ENCODE results near the gene SEMA4G. TPM values are rescaled to one million over a fixed set of nuclear protein-coding genes. Genes with fewer than 3 reads are reported as not detected.

Gene SEMA4G
- total RNA-seq, 1 donor from 2014 or later = 0.26 TPM

DNA sequence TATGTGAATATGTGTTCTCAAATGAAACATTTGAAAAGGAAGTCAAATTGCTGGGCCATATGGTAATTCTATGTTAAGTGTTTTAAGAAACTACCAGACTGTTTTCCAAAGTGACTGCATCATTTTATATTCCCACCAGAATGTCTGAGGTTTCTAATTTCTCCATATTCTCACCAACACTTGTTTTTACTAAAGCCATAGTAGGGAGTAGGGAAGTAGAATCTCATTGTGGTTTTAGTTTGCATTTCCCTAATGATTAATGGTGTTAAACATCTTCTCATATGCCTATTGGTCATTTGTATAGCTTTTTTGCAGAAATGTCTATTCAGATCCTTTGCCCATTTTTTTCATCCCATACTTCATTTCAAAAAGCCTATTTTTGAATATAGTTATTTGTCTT, 9.1 kb upstream of the SEMA4G start:
- TF ChIP-seq, protein P1, sequence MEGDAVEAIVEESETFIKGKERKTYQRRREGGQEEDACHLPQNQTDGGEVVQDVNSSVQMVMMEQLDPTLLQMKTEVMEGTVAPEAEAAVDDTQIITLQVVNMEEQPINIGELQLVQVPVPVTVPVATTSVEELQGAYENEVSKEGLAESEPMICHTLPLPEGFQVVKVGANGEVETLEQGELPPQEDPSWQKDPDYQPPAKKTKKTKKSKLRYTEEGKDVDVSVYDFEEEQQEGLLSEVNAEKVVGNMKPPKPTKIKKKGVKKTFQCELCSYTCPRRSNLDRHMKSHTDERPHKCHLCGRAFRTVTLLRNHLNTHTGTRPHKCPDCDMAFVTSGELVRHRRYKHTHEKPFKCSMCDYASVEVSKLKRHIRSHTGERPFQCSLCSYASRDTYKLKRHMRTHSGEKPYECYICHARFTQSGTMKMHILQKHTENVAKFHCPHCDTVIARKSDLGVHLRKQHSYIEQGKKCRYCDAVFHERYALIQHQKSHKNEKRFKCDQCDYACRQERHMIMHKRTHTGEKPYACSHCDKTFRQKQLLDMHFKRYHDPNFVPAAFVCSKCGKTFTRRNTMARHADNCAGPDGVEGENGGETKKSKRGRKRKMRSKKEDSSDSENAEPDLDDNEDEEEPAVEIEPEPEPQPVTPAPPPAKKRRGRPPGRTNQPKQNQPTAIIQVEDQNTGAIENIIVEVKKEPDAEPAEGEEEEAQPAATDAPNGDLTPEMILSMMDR (IDR thresholded peaks at IDR 0.05; ENCODE audit: insufficient read depth, low read length, severe bottlenecking) = no peak
- H3K27me3 ChIP-seq (ENCODE audit: control insufficient read depth, insufficient read depth, low read length) = no peaks in the 10 kb centered on the region
- FAIRE-seq = no peak

DNA sequence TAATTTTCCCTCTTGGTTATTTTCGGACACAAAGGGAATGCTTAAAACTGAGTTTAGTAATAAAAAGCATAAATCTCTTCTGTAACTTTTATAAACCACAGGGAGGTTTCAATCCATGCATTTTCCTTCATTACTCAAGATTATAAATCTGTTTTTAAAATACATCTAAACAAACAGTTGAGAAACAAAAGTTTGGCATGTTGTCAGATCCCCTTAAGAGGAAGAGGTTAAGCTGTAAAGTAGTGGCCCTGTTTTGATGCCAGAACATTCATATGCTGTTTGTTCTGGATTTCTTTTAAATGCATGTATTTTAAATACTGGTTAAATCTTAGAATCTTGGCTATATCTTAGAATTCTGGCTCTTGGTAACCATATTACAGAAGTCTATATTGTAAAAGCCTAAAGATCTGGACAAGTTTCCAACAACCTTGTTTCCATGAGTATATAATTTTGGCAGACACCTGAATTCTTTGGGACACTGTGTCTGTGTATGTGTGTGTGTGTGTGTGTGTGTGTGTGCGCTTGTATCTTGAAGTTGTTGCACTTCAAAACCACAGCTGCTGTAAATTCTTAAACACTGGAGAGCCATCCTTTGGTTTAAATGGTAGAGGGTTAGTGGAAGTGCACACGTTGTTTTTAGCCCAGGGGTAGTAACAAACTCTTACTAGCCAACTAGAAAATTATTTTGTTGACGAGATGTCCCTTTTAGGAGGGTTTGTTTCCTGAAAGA, 6.8 kb upstream of the SEMA4G start:
- FAIRE-seq = no peak
- TF ChIP-seq, protein P1 (IDR thresholded peaks at IDR 0.05; ENCODE audit: insufficient read depth, low read length, severe bottlenecking) = no peak
- DNase-seq (ENCODE audit: low read depth) = no peak
- Histone ChIP-seq H3K4me3 (ENCODE audit: low read depth, low read length) (no peak overlapping the region), H3K27me3 (ENCODE audit: control insufficient read depth, insufficient read depth, low read length) (no peaks in the 10 kb centered on the region), H3K36me3 (ENCODE audit: control insufficient read depth, insufficient read depth, low read length) (peaks cover 1% of the 10 kb centered on the region)

More for the DNA sequence above, 9.1 kb upstream of the SEMA4G start:
- peaks cover 2% of the 10 kb centered on the region for H3K36me3 ChIP-seq (ENCODE audit: control insufficient read depth, insufficient read depth, low read length)
- no peak overlapping the region for H3K4me3 ChIP-seq (ENCODE audit: low read depth, low read length)
- DNase-seq (ENCODE audit: low read depth) = no peak

DNA sequence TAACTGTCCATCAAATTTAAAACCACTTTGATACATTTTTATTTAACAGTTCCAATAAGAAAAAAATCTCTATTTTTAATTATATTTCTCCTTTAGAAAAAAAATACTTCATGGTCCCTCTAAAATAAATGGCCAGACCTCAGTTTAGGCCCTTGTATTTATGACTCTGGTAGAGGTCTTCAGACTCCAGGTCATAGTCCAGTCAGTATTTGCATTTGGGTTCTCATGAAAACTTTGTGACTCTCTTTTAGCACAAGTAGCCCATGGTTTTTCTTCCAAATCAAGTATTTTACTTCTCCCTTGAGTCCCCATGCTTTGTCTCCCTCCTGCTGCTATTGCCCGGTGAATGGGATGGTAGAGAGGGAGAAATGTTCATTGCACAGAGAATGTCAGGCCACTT, 5.5 kb upstream of the SEMA4G start:
- H3K27me3 ChIP-seq (ENCODE audit: control insufficient read depth, insufficient read depth, low read length) = no peaks in the 10 kb centered on the region
- H3K36me3 ChIP-seq (ENCODE audit: control insufficient read depth, insufficient read depth, low read length) = peaks cover 1% of the 10 kb centered on the region
- FAIRE-seq = no peak
- no peak for DNase-seq (ENCODE audit: low read depth)
- H3K4me3 ChIP-seq (ENCODE audit: low read depth, low read length) = no peak overlapping the region
- TF ChIP-seq, protein P1 (IDR thresholded peaks at IDR 0.05; ENCODE audit: insufficient read depth, low read length, severe bottlenecking) = no peak

DNA sequence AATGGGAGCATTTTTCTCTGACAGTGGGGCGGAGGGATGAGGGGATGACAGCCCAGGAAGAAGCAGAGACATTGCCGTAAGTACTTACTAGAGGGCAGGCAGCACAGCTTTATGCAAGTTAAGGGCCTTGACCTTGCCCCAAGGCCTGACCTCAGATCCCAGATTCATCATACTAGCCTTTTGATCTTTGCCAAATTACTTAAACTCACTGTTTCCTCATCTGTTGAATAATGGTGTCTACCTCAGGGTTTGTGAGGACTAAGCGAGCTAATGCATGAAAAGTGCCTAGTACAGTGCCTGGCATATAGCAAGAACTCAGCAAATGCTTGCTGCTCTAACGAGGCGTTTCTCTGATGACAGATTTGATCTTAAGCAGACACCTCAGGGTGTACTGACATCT, 3.5 kb upstream of the SEMA4G start:
- peaks cover 1% of the 10 kb centered on the region for H3K36me3 ChIP-seq (ENCODE audit: control insufficient read depth, insufficient read depth, low read length)

DNA sequence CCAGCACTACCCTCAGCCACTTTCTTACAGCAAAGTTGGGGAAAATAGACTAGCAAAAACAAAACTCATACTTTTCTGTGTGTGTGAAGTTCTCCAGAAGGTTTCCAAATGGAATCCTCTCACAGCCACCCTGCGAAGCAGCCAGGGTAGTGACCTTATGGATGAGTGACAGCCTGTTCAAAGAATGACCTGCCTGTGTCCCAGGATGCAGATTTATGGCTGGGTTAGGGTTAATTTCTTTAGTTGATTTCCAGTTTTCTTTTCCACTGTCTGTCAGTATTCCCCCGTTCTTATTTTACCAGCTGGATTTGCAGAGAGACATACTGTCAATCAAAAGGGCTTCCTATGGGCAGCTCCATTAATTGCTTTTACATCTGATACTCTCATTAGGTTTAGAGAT, 2.4 kb upstream of the SEMA4G start:
- Histone ChIP-seq H3K27me3 (ENCODE audit: control insufficient read depth, insufficient read depth, low read length) (no peaks in the 10 kb centered on the region), H3K36me3 (ENCODE audit: control insufficient read depth, insufficient read depth, low read length) (peaks cover 1% of the 10 kb centered on the region), H3K4me3 (ENCODE audit: low read depth, low read length) (no peak overlapping the region)
- DNase-seq (ENCODE audit: low read depth) (no peak), FAIRE-seq (no peak)
- TF ChIP-seq, protein P1 (IDR thresholded peaks at IDR 0.05; ENCODE audit: insufficient read depth, low read length, severe bottlenecking) = no peak

More for the DNA sequence above, 3.5 kb upstream of the SEMA4G start:
- Histone ChIP-seq H3K4me3 (ENCODE audit: low read depth, low read length) (no peak overlapping the region), H3K27me3 (ENCODE audit: control insufficient read depth, insufficient read depth, low read length) (no peaks in the 10 kb centered on the region)
- DNase-seq (ENCODE audit: low read depth) (no peak), FAIRE-seq (no peak)
- TF ChIP-seq, protein P1 (IDR thresholded peaks at IDR 0.05; ENCODE audit: insufficient read depth, low read length, severe bottlenecking) = no peak

DNA sequence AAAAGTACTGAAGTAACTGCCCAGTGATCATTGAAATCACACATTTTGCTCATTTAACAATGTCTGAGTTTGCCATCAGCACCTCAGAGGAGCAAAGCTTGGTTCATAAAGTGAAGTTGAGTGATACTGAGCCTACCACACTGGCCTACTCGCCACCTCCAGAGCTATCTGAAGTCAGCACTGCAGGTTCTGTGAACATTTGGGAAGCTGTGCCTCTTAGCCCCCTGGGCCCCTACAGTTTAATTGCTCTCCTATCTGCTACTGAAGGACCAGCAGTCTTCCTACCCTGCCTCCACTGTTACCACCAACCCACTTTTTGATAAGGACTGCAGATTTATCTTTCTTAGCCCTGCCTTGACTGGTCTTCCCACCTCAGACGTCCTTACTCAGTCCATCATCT, 2.0 kb upstream of the SEMA4G start:
- Histone ChIP-seq H3K27me3 (ENCODE audit: control insufficient read depth, insufficient read depth, low read length) (no peaks in the 10 kb centered on the region), H3K4me3 (ENCODE audit: low read depth, low read length) (no peak overlapping the region), H3K36me3 (ENCODE audit: control insufficient read depth, insufficient read depth, low read length) (peaks cover 1% of the 10 kb centered on the region)
- DNase-seq (ENCODE audit: low read depth) (no peak), FAIRE-seq (no peak)
- TF ChIP-seq, protein P1 (IDR thresholded peaks at IDR 0.05; ENCODE audit: insufficient read depth, low read length, severe bottlenecking) = no peak

All from bronchial epithelial cell (primary cell).